Measurements from ENCODE around the gene NPM1.

The NPM1 gene

GRCh38 chr5:171453988-171454387 is 66.3 kb downstream of the NPM1 start:
- no peak for DNase-seq

DNA sequence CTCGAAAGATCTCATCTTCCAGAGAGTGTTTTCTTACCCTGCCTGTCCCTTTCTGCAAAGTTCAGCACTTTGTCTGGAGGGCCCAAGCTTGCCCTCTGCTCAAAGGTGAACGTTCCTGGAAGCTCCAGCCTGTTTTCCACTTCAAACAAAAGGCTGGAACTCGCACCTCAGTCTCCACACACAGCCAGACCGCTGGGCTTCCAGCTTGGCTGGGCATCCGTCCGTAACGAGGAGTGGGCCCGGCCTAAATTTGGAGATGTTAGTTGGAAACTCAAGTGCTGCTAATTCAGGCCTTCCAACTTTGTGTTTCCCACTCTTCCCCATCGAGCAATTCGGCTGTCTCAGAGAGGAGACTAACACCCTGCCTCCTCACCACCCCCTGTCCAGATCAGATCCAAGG is 66.9 kb downstream of the NPM1 start:
- no peak for DNase-seq

GRCh38 chr5:171455522-171455921 is 67.9 kb downstream of the NPM1 start:
- no peak for DNase-seq

GRCh38 chr5:171457208-171457981 is 69.7 kb downstream of the NPM1 start:
- DNase-seq, result no peak

GRCh38 chr5:171459839-171460238 is 72.2 kb downstream of the NPM1 start:
- DNase-seq, result no peak

All from SW 1271 (cell line).